ENCODE data around the gene MTPN.

MTPN gene

DNA sequence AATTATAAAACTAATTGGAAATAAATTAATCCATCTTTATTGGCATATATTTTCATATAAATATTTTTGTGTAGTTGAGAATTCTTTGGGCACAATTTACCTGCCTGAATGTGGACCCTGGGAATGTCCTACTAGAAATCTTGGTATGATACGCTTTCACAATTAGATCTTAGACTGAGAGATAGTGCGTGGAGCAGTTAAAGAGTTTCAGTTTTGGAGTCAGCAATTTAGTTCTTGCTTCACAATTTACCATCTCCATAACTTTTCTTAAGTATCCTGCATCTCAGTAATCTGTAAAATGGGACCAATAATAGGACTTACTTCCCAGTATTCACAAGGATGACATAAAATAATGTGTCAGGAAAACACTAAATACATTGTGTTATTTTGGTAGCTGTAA lies 2.0 kb downstream of the MTPN start:
- peak overlapping the region; percentile 90; the same call in 1 of the 2 replicates for H3K4me3 ChIP-seq (ENCODE audit: low read length)
- no peak for TF ChIP-seq ZNF274 (IDR thresholded peaks at IDR 0.05; ENCODE audit: low read depth, low read length)

DNA sequence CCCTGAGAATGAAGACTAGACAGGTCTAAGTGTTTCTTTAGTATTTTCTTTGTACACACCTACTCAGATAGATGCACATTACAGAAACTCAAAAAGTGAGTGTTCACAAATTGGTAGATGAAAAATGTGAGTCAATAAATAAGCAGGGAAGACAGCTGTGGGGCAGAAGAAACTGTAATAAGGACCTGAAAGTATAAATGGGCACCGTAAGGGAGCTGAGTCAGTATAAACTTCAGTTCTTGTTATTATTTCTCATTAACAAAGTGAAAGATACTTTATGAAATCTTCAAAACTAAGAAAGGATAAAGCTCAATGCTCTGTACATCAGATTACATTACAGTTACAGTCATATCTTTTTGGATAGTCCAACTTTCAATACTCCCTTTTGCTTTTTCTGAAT lies 2.5 kb downstream of the MTPN start:
- peak overlapping the region; percentile 90 for H3K4me3 ChIP-seq (ENCODE audit: low read length)

DNA sequence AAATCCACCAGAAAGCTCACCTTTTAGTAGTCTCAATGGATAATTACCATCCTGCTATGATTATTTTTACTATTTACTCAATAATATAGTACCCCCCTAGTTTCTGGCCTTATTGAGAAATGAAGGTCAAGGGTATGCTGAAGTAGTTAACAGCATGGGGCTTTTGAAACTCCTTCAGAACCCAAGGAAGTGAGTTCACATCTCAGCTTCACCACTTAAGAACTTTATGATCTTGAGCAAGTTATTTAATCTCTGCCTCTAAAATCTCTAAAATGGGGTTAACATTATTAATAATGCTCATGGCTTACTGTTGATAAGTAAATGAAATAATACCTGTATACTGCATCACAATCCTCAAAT lies 5.8 kb downstream of the MTPN start:
- H3K4me3 ChIP-seq (ENCODE audit: low read length) = no peak overlapping the region
- no peak for TF ChIP-seq ZNF274 (IDR thresholded peaks at IDR 0.05; ENCODE audit: low read depth, low read length)

More for the DNA sequence above, 2.5 kb downstream of the MTPN start:
- no peak for TF ChIP-seq ZNF274 (IDR thresholded peaks at IDR 0.05; ENCODE audit: low read depth, low read length)

DNA sequence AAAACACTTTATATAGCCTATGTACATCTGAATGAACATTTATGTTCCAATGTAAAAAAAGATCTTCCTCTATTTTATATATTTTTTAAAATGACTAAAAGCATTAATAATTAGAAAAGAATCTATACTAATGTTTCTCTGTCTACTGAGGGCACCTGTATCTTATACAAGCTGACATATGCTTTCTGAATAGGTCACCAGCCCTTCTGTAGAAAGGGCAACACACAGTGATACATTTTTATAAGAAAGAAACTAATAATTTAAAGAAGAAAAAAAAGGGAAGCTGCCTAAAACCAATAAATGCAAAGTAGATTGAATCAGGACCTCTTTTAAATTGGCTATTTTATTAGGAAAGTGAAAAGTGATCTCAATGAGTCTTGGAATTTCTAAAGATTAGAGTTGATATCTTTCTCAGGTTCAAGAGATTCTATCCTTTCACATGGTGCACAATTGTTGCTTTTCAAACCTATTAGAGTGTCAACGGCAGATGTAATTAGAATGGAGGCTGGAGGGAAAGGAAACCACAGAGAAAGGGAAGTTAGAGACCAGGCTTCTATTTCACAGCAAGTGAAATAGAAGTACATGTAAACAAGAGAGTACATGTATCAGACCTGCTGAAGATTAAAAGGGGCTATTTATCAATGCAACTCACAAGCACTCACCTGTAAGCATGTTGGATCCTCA lies 6.3 kb downstream of the MTPN start:
- H3K4me3 ChIP-seq (ENCODE audit: low read length) = no peak overlapping the region
- TF ChIP-seq ZNF274 (IDR thresholded peaks at IDR 0.05; ENCODE audit: low read depth, low read length) = no peak

DNA sequence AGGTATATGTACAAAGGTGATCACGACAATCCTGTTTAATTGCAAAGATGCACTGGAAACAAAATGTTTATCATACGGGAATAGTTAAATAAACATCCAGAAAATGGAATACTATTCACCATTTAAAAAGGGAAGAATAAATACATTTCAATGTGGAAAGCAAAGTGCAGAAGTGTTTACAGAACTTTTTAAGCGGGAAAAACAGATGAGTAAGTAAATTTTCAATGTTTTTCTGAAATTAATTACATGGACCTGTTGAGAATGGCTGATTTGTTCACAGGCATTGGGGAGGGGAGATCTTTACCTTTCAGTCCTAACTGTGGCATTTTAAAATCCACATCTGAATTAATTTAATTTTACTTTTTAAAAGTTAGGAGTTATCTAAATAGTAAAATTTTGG lies 7.1 kb downstream of the MTPN start:
- TF ChIP-seq ZNF274 (IDR thresholded peaks at IDR 0.05; ENCODE audit: low read depth, low read length) = no peak
- no peak overlapping the region for H3K4me3 ChIP-seq (ENCODE audit: low read length)

DNA sequence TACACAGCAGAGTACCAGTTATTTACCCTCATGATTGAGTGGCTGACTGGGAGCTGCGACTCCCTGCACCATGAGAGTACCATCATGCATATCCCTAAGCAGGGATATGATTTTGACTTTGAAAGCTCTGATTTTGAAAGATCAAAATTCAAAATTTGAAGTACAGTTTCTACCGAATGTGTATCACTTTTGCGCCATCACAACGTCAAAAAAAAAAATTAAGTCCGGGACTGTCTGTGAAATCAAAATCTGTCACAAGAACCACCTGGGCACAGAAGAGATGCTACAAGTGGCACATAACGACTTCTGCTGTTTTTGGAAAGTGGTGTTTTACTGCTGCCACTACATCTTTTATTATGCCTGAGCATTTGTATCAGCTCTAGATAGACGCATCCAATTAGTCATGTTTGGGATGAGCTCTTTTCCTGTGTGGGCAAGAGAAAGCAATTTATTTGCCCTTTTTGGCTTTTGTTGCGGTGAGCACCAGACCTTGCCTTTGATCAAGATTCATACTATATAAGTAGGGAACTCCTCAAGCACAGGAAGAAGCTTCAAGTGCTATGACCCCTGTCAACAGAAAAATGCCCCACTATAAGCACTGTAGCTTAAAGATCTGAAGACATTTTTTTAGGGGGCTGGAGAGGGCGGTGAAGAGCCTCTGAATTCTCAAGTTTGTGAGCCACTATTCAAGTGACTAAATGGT lies 10.7 kb downstream of the MTPN start:
- no peak overlapping the region; the same call in 1 of the 2 replicates for H3K4me3 ChIP-seq (ENCODE audit: low read length)
- no peak for TF ChIP-seq ZNF274 (IDR thresholded peaks at IDR 0.05; ENCODE audit: low read depth, low read length)

DNA sequence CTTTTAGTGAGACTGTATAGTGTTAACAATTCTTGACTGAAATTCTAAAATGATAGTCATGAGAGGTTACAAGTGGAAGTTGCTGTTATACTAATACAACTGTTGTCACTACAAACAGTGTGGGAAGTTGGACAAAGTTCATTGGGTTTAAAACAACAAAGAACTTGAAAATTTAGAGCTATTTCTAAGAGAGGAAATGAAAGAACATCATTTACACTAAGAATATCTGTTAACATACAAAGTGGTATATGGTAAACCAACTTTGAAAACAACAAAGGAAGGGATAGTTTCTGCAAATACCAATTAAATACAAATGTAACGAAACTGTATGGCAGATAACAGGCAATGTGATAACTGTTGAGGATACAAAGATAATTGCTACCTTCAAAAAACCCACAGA lies 11.6 kb downstream of the MTPN start:
- H3K4me3 ChIP-seq (ENCODE audit: low read length) = no peak overlapping the region
- TF ChIP-seq ZNF274 (IDR thresholded peaks at IDR 0.05; ENCODE audit: low read depth, low read length) = no peak

DNA sequence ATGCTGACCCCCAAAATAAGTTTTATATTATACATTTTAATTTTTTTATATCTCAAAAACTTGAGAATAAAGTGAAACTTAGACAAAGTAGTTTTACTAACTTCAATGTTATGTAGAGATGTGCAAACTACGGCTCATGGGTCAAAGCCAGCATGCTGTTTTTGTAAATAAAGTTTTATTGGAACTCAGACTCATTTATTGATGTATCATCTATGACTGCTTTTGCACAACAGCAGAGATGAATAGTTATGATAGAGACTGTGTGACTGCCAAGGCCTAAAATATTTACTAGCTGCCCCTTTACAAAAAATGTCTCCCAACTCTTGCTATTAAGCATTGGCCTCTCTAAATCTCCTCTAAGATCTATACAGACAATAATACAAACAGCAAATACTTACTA lies 12.4 kb downstream of the MTPN start:
- peak overlapping the region; percentile 49; the same call in 1 of the 2 replicates for H3K4me3 ChIP-seq (ENCODE audit: low read length)
- TF ChIP-seq ZNF274 (IDR thresholded peaks at IDR 0.05; ENCODE audit: low read depth, low read length) = no peak

DNA sequence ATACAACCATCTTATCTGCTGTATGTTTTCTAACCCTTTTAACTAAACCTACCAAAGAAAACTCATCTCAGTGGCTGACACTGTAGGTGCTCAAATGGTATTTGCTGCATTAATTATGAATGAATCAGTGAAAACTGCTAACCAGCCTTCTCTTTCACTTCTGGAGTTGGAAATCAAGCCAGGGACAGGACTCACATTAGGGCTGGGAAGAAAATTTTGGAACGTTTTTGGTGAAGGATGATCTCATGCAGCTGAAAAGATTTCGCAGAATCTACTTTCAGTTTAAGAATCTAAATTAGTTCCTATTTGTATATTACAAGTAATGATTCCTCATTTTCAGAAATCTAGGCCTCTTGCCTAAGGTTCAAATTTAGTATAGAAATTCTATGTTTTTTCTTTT lies 12.9 kb downstream of the MTPN start:
- H3K4me3 ChIP-seq (ENCODE audit: low read length) = peak overlapping the region; percentile 49
- TF ChIP-seq ZNF274 (IDR thresholded peaks at IDR 0.05; ENCODE audit: low read depth, low read length) = no peak

DNA sequence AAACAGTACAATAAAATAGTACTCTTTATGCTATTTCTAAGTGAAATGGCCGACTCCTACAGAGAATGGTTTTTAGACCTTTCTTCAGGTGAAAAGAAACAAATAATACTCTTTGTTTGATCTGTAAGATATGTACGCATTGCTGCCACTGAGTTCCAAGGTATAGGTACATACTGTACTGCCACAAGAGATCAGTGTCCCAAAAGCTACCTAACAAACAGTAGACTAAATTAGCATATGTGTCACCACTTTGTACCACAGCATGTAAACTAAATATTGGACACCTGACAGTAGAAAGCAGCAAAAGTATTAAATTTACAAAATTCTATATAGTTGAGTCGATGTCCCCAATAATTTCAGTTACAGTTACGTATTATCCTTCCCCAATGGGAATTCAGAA lies 14.4 kb downstream of the MTPN start:
- no peak overlapping the region for H3K4me3 ChIP-seq (ENCODE audit: low read length)
- no peak for TF ChIP-seq ZNF274 (IDR thresholded peaks at IDR 0.05; ENCODE audit: low read depth, low read length)

DNA sequence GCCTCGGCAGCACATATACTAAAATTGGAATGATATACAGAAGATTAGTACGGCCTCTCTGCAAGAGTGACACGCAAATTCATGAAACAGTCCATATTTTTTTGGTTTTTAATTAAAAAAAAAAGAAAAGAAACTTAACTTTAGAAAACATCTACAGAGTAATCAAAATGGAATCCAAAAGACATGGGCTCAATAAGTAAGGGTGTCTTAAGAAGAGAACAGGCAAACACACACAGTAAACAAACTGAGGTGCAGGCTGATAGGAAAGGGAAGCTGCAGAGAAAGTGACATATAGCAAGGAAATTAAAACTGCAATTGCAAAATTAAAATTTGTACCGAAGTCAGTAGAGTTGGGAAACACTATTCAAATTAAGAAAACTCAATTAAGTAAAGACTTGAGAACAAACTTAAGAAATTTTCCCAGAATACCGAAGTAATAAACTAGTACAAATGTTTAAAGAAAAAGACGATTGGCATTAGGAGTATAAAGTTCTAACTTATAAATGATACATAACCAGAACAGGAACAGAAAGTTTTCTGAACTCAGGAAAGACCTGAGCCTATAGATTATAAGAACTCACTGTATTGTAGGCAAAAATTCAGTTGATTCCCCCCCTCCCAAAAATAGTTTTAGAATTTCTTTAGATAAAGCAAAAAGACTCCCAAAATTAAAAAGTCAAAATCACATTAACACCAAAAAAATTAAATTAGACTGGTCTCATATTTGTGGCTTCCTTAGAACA lies 16.3 kb downstream of the MTPN start:
- no peak for TF ChIP-seq ZNF274 (IDR thresholded peaks at IDR 0.05; ENCODE audit: low read depth, low read length)
- H3K4me3 ChIP-seq (ENCODE audit: low read length) = no peak overlapping the region

DNA sequence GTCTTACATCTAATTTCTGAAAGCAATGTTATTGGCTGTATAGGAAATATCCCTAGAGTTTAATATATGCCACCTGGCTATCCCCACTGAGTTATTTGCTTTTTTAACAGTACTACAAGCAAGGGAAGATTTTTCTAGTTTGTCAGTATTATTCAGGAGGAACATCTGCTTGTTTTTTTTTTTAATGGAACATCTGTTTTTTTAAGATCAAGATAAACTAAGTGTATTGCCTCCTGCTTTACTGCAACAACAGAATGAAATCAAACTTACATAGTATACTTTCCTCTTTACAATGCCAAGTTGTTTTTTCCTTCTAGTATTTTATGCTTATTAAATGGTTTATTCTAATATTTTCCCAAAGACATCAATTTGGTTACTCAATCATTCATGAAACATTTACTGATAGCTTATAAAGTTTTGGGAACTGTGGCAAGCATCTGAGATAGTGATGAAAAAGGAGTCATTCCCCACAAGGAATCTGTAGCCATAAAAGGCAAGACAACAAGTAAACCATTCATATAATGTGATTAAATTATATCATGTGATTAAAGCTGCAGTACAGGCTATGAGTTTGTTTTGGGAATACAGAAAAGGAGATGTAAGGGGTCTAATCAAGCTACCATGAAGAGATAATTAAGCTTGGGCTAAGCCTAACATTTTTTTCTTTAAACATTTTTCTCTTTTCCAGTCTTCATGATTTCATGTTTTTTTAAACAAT lies 17.4 kb downstream of the MTPN start:
- H3K4me3 ChIP-seq (ENCODE audit: low read length) = no peak overlapping the region
- no peak for TF ChIP-seq ZNF274 (IDR thresholded peaks at IDR 0.05; ENCODE audit: low read depth, low read length)

DNA sequence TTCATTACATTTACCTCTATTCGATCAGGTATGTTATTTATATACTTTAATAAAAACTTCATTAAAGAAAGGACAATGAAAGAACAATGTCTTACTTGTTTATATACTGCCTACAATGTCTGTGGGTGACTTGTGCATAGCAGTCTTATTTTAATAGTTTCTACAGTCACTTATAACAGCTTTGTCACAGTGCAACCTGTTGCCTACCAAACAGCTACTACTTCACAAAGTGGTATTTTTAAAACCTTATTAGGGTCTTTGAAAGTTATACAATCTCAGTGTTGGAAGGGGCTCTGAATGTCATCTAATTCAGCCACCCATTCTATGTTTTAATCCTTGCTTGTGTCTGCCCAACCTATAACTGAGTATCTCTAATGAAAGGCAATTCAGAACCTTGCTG lies 19.0 kb downstream of the MTPN start:
- no peak for TF ChIP-seq ZNF274 (IDR thresholded peaks at IDR 0.05; ENCODE audit: low read depth, low read length)
- no peak overlapping the region for H3K4me3 ChIP-seq (ENCODE audit: low read length)

DNA sequence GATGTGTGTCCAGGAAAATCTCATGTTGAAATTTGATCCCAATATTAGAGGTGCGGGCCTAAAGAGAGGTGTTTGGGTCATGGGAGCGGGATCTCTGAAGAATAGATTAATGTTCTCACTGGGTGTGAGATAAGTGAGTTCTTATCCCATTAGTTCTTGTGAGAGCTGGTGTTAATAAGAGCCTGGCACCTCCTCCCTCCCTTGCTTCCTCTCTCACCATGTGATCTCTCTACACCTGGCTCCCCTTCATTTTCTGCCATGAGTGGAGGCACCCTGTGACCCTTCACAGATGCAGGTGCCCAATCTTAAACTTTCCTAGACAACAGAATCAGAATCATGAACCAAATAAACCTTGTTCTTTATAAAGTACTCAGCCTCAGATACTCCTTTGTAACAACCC lies 19.5 kb downstream of the MTPN start:
- H3K4me3 ChIP-seq (ENCODE audit: low read length) = no peak overlapping the region
- TF ChIP-seq ZNF274 (IDR thresholded peaks at IDR 0.05; ENCODE audit: low read depth, low read length) = no peak
